ENCODE measurements around the gene LRRC7. TPM values are rescaled to one million over a fixed set of nuclear protein-coding genes. Genes with fewer than 3 reads are reported as not detected.

Gene LRRC7
- total RNA-seq, 1 experiment from 2014 or later, result 0.29 TPM

GRCh38 chr1:69639159-69639558 lies 71.4 kb downstream of the LRRC7 start:
- no peak for DNase-seq (ENCODE audit: low read depth in 1 of 2, low spot score in 2 of 2)

DNA sequence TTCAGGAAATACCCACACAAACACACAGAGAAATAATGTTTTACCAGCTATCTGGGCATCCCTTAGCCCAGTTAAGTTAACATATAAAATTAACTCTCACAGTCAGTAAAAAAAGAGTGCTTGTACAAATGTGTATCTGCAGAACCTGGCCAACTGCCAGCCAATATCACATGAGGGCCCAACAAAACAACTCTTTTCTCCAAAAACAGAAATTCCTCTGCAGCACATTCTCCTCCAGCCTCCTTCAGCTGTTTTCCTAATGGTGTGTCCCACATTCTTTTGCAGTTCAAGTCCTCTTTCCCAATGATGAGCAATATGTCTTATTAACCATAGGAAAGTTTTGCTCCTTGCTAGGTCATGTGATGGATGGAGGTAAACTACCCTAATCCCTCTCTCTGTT lies 75.5 kb downstream of the LRRC7 start:
- DNase-seq (ENCODE audit: low read depth in 1 of 2, low spot score in 2 of 2), result no peak
- H3K4me1 ChIP-seq (replicated peaks), result no peaks in the 10 kb centered on the region
- H3K27me3 ChIP-seq (replicated peaks), result no peaks in the 10 kb centered on the region
- H3K36me3 ChIP-seq, result no peaks in the 10 kb centered on the region
- no peak overlapping the region for H3K27ac ChIP-seq
- H3K9me3 ChIP-seq (replicated peaks), result no peaks in the 10 kb centered on the region
- H3K4me3 ChIP-seq, result no peak overlapping the region

More at GRCh38 chr1:69639159-69639558, 71.4 kb downstream of the LRRC7 start:
- H3K27me3 ChIP-seq (replicated peaks), result no peaks in the 10 kb centered on the region
- H3K36me3 ChIP-seq, result no peaks in the 10 kb centered on the region
- H3K27ac ChIP-seq, result no peak overlapping the region
- H3K4me1 ChIP-seq (replicated peaks), result no peaks in the 10 kb centered on the region
- H3K4me3 ChIP-seq, result no peak overlapping the region
- H3K9me3 ChIP-seq (replicated peaks), result no peaks in the 10 kb centered on the region

GRCh38 chr1:69645477-69645876 lies 77.8 kb downstream of the LRRC7 start:
- no peak for DNase-seq (ENCODE audit: low read depth in 1 of 2, low spot score in 2 of 2)
- H3K4me1 ChIP-seq (replicated peaks), result no peaks in the 10 kb centered on the region
- H3K27ac ChIP-seq, result no peak overlapping the region
- no peaks in the 10 kb centered on the region for H3K27me3 ChIP-seq (replicated peaks)
- H3K36me3 ChIP-seq, result no peaks in the 10 kb centered on the region
- no peaks in the 10 kb centered on the region for H3K9me3 ChIP-seq (replicated peaks)
- H3K4me3 ChIP-seq, result no peak overlapping the region

DNA sequence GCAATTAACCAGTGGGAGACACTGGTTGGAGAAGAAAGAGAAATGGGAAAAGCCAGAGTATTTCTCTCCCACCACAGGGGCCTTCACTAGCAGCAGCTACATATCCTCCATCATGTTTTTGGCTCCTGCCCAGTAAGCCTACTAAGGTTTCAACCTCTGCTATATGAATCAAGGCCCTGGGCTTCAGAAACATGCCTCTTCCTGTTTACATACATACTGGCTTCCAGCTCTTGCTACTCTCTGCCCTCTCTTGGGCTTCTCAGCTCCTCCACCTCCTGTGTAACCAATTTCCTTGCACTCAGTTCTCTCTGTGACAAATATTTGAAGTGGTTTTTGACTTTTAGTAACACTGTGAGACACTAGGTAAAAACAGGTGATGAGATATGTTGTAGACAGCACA lies 80.8 kb downstream of the LRRC7 start:
- Histone ChIP-seq H3K27me3 (replicated peaks) (no peaks in the 10 kb centered on the region), H3K4me1 (replicated peaks) (no peaks in the 10 kb centered on the region), H3K27ac (no peak overlapping the region), H3K4me3 (no peak overlapping the region), H3K9me3 (replicated peaks) (no peaks in the 10 kb centered on the region), H3K36me3 (no peaks in the 10 kb centered on the region)
- DNase-seq (ENCODE audit: low read depth in 1 of 2, low spot score in 2 of 2), result no peak

- no peaks in the 10 kb centered on the region for H3K36me3 ChIP-seq
- H3K9me3 ChIP-seq (replicated peaks), result no peaks in the 10 kb centered on the region
- H3K4me1 ChIP-seq (replicated peaks), result no peaks in the 10 kb centered on the region
- no peak overlapping the region for H3K27ac ChIP-seq
- no peak overlapping the region for H3K4me3 ChIP-seq
- H3K27me3 ChIP-seq (replicated peaks), result no peaks in the 10 kb centered on the region
- no peak for DNase-seq (ENCODE audit: low read depth in 1 of 2, low spot score in 2 of 2)
Observed at GRCh38 chr1:69649383-69649990, 81.8 kb downstream of the LRRC7 start.

GRCh38 chr1:69650779-69651178 lies 83.1 kb downstream of the LRRC7 start:
- DNase-seq (ENCODE audit: low read depth in 1 of 2, low spot score in 2 of 2), result no peak
- Histone ChIP-seq H3K36me3 (no peaks in the 10 kb centered on the region), H3K9me3 (replicated peaks) (no peaks in the 10 kb centered on the region), H3K27ac (no peak overlapping the region), H3K27me3 (replicated peaks) (no peaks in the 10 kb centered on the region), H3K4me3 (no peak overlapping the region), H3K4me1 (replicated peaks) (no peaks in the 10 kb centered on the region)

- H3K27ac ChIP-seq, result no peak overlapping the region
- DNase-seq (ENCODE audit: low read depth in 1 of 2, low spot score in 2 of 2), result no peak
- H3K27me3 ChIP-seq (replicated peaks), result no peaks in the 10 kb centered on the region
- H3K4me3 ChIP-seq, result no peak overlapping the region
- no peaks in the 10 kb centered on the region for H3K9me3 ChIP-seq (replicated peaks)
- H3K36me3 ChIP-seq, result no peaks in the 10 kb centered on the region
- H3K4me1 ChIP-seq (replicated peaks), result no peaks in the 10 kb centered on the region
Observed at GRCh38 chr1:69651656-69652055, 83.9 kb downstream of the LRRC7 start.

- Histone ChIP-seq H3K36me3 (no peaks in the 10 kb centered on the region), H3K4me3 (no peak overlapping the region), H3K27me3 (replicated peaks) (no peaks in the 10 kb centered on the region), H3K4me1 (replicated peaks) (no peaks in the 10 kb centered on the region), H3K27ac (no peak overlapping the region), H3K9me3 (replicated peaks) (no peaks in the 10 kb centered on the region)
- DNase-seq (ENCODE audit: low read depth in 1 of 2, low spot score in 2 of 2), result no peak
Observed at GRCh38 chr1:69657971-69658370, 90.2 kb downstream of the LRRC7 start.

- Histone ChIP-seq H3K27ac (no peak overlapping the region), H3K9me3 (replicated peaks) (no peaks in the 10 kb centered on the region), H3K4me3 (no peak overlapping the region), H3K4me1 (replicated peaks) (no peaks in the 10 kb centered on the region), H3K36me3 (no peaks in the 10 kb centered on the region), H3K27me3 (replicated peaks) (no peaks in the 10 kb centered on the region)
- no peak for DNase-seq (ENCODE audit: low read depth in 1 of 2, low spot score in 2 of 2)
Observed at GRCh38 chr1:69661686-69662085, 94.0 kb downstream of the LRRC7 start.

DNA sequence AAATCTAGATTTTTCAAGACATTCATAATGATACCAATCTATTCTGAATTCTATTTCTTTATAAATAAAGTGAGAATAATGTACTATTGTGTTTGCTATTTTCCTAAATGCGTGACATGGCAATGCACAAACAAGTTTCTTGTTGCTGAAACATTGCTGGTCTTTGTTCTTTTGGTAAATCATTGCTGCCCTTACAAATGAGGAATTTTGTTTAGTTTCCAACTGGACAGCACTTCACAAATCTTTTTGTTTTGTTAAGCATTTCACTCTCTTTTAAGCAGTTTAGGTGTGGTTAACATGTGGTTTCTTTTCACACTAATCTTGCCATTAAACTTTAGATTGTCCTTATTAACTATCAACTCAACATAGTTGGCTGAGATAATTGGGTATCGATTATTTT lies 94.6 kb downstream of the LRRC7 start:
- Histone ChIP-seq H3K27ac (no peak overlapping the region), H3K36me3 (no peaks in the 10 kb centered on the region), H3K27me3 (replicated peaks) (no peaks in the 10 kb centered on the region), H3K9me3 (replicated peaks) (no peaks in the 10 kb centered on the region), H3K4me3 (no peak overlapping the region), H3K4me1 (replicated peaks) (no peaks in the 10 kb centered on the region)
- DNase-seq (ENCODE audit: low read depth in 1 of 2, low spot score in 2 of 2), result no peak

DNA sequence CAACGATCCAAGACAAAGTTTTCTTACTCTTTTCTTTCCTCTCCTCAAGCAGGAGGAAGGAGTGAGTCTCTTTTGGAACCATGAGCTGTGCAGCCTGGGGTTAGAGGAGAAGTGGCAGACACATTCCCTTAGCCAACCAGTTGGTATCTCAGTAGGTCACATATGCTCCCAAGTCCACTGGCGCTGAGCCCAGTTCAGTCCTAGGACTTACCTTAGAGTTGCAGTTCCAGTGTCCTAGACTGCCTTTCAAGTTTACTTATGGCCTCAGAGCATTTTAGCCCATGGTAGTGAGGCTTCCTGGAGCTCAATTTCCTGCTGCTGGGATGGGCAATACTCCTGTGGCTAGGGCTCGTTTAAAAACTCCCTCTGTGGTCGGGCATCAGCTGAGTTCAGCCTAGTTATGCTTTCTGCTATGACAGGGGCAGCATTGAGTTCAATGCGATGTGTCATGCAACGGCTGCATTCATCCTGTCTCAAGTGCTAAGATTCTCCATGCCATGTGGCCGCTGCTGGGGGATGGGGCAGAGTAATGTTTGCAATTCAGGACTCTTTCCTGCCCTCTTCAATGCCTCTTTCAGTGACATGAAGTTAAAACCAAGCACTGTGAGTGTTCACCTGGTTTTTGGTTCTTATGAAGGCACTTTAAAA lies 103.8 kb downstream of the LRRC7 start:
- Histone ChIP-seq H3K4me3 (no peak overlapping the region), H3K27ac (no peak overlapping the region), H3K4me1 (replicated peaks) (no peaks in the 10 kb centered on the region), H3K27me3 (replicated peaks) (no peaks in the 10 kb centered on the region; the same call in 1 of the 2 replicates), H3K36me3 (no peaks in the 10 kb centered on the region), H3K9me3 (replicated peaks) (no peaks in the 10 kb centered on the region)
- no peak for DNase-seq (ENCODE audit: low read depth in 1 of 2, low spot score in 2 of 2)

- Histone ChIP-seq H3K27ac (no peak overlapping the region), H3K4me3 (no peak overlapping the region), H3K4me1 (replicated peaks) (no peaks in the 10 kb centered on the region), H3K27me3 (replicated peaks) (no peaks in the 10 kb centered on the region; the same call in 1 of the 2 replicates), H3K9me3 (replicated peaks) (no peaks in the 10 kb centered on the region), H3K36me3 (no peaks in the 10 kb centered on the region)
- no peak for DNase-seq (ENCODE audit: low read depth in 1 of 2, low spot score in 2 of 2)
Observed at GRCh38 chr1:69673321-69673720, 105.6 kb downstream of the LRRC7 start.

DNA sequence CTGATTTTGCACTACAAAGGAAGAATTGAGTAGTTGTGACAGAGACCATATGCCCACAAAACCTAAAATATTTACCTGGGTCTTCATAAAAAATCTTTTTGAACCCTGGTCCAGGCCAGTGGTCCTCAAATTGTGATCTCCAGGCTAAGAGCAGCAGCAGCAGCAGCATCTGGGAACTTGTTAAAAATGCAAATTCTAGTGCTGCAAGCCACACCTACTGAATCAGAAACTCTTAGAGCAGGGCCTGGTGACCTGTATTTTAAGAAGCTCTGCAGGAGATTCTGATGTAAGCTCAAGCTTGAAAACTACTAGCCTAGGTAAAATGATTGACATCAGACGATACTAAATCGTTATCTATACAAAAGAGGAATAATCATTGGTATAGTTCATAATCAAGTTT lies 112.2 kb downstream of the LRRC7 start:
- H3K27ac ChIP-seq, result no peak overlapping the region
- H3K27me3 ChIP-seq (replicated peaks), result 0 out of 2 replicates have a peak, but pooled peaks cover 7% of the 10 kb centered on the region

GRCh38 chr1:69686367-69686984 lies 118.8 kb downstream of the LRRC7 start:
- Histone ChIP-seq H3K36me3 (no peaks in the 10 kb centered on the region), H3K9me3 (replicated peaks) (no peaks in the 10 kb centered on the region), H3K4me1 (replicated peaks) (no peaks in the 10 kb centered on the region), H3K4me3 (no peak overlapping the region), H3K27me3 (replicated peaks) (0 out of 2 replicates have a peak, but pooled peaks cover 7% of the 10 kb centered on the region), H3K27ac (no peak overlapping the region)
- DNase-seq (ENCODE audit: low read depth in 1 of 2, low spot score in 2 of 2), result no peak

More for the DNA sequence above, 112.2 kb downstream of the LRRC7 start:
- Histone ChIP-seq H3K9me3 (replicated peaks) (no peaks in the 10 kb centered on the region), H3K36me3 (no peaks in the 10 kb centered on the region), H3K4me3 (no peak overlapping the region), H3K4me1 (replicated peaks) (no peaks in the 10 kb centered on the region)
- DNase-seq (ENCODE audit: low read depth in 1 of 2, low spot score in 2 of 2), result no peak
